Endothelial cell of umbilical vein (primary cell): Measurements from ENCODE around the gene CNOT1. TPM values are rescaled to one million over a fixed set of nuclear protein-coding genes. Genes with fewer than 3 reads are reported as not detected.

Experiments used
- BruUV-seq: library from RNA; stranded (reverse); fragments of 400-500 nt; replicated peaks from 2 replicates; lab custom pipeline; 2021; lab: Mats Ljungman, UMichigan
- CTCF ChIA-PET: fragments of 300-600, 350-600 bp; sonication (Branson Sonifier 250); formaldehyde crosslinking; loops from one replicate; lab custom pipeline; 2021; ENCODE audit warnings: antibody characterized with exemption, inconsistent platforms; lab: Charles Lee
- POLR2A ChIA-PET: fragments of 300-600, 350-600 bp; sonication (Branson Sonifier 250); formaldehyde crosslinking; loops from one replicate; lab custom pipeline; 2021; ENCODE audit warnings: antibody characterized with exemption, inconsistent platforms; lab: Charles Lee
- DNase-seq: peaks from one replicate; pipeline ENCODE4 v3.0.0-alpha.2; 2011; ENCODE audit warnings: low read depth, low spot score
- FAIRE-seq: peaks from 2 replicates; lab custom pipeline; 2011; peaks lifted over from hg19 to GRCh38; lab: Jason Lieb, UNC
- H2AFZ ChIP-seq: 2 replicates; pipeline ENCODE4 v1.6.0; 2012; ENCODE audit warnings: low read depth, low read length, control low read depth, inconsistent platforms
- H3K27ac ChIP-seq: 2 replicates; pipeline ENCODE4 v1.5.1; 2011; ENCODE audit warnings: low read depth, mild to moderate bottlenecking, control low read depth, low read length, moderate library complexity; ENCODE audit not compliant: insufficient read depth
- H3K27me3 ChIP-seq, 2 experiments: 2 replicates each; pipeline versions ENCODE4 v1.6.0 to v1.6.1; 2011; ENCODE audit warnings: low read length in 2 of 2, mixed read lengths in 1 of 2; ENCODE audit not compliant: control insufficient read depth in 2 of 2, insufficient read depth in 2 of 2
- H3K36me3 ChIP-seq, 2 experiments: 2 replicates in 1 of 2; 3 replicates in 1 of 2; pipeline ENCODE4 v1.5.1; 2011; ENCODE audit warnings: low read length in 2 of 2, mild to moderate bottlenecking in 1 of 2, moderate library complexity in 1 of 2; ENCODE audit not compliant: control insufficient read depth in 2 of 2, insufficient read depth in 2 of 2; ENCODE audit errors: extremely low read depth in 1 of 2
- H3K4me1 ChIP-seq: 3 replicates; pipeline ENCODE4 v1.5.1; 2011; ENCODE audit warnings: mild to moderate bottlenecking, low read length; ENCODE audit not compliant: control insufficient read depth, insufficient read depth; ENCODE audit errors: extremely low read depth
- H3K4me2 ChIP-seq: 2 replicates; pipeline ENCODE4 v1.6.1; 2011; ENCODE audit warnings: low read length, control low read depth, mixed read lengths; ENCODE audit not compliant: insufficient read depth
- H3K4me3 ChIP-seq, 3 experiments: fragments of 200-600 bp in 1 of 3; sonication (generic), shearing (Covaris generic) in 1 of 3; replicated peaks in 1 of 3; 2 replicates each; pipeline ENCODE4 v1.5.1; 2011 to 2016; ENCODE audit warnings: control low read depth in 3 of 3, low read length in 3 of 3, mild to moderate bottlenecking in 2 of 3, inconsistent platforms in 1 of 3, low read depth in 1 of 3, moderate library complexity in 1 of 3; ENCODE audit not compliant: insufficient read depth in 1 of 3
- H3K79me2 ChIP-seq: 2 replicates; pipeline ENCODE4 v1.6.0; 2012; ENCODE audit warnings: low read length, inconsistent platforms; ENCODE audit not compliant: control insufficient read depth, insufficient read depth
- H3K9ac ChIP-seq: replicated peaks from 2 replicates; pipeline ENCODE3; 2011; ENCODE audit warnings: low read length, control low read depth; ENCODE audit not compliant: insufficient read depth; ENCODE audit errors: extremely low read depth
- H3K9me1 ChIP-seq: replicated peaks from 3 replicates; pipeline ENCODE4 v1.6.0; 2011; ENCODE audit warnings: mild to moderate bottlenecking, low read length; ENCODE audit not compliant: control insufficient read depth, insufficient read depth; ENCODE audit errors: extremely low read depth
- H3K9me3 ChIP-seq: replicated peaks from 2 replicates; pipeline ENCODE4 v1.5.1; 2012; ENCODE audit warnings: low read length, inconsistent platforms; ENCODE audit not compliant: control insufficient read depth, insufficient read depth
- H4K20me1 ChIP-seq: replicated peaks from 2 replicates; pipeline ENCODE3; 2011; ENCODE audit warnings: mild to moderate bottlenecking, low read length; ENCODE audit not compliant: control insufficient read depth, insufficient read depth; ENCODE audit errors: extremely low read depth
- EZH2 ChIP-seq: IDR thresholded peaks from 2 replicates; pipeline ENCODE4 v1.6.1; 2012; ENCODE audit warnings: borderline replicate concordance, low read depth, mild to moderate bottlenecking, moderate library complexity, low read length, inconsistent platforms; ENCODE audit not compliant: severe bottlenecking
- FOS ChIP-seq: IDR thresholded peaks from 2 replicates; pipeline ENCODE4 v1.6.1; 2011; ENCODE audit warnings: mild to moderate bottlenecking, low read length, moderate library complexity, borderline replicate concordance; ENCODE audit not compliant: insufficient read depth
- GATA2 ChIP-seq: IDR thresholded peaks from 2 replicates; pipeline ENCODE4 v1.7.0; 2011; ENCODE audit warnings: low read depth, mild to moderate bottlenecking, moderate library complexity, mixed read lengths, low read length; ENCODE audit not compliant: insufficient read length, insufficient read depth
- JUN ChIP-seq: IDR thresholded peaks from 2 replicates; pipeline ENCODE4 v1.6.1; 2011; ENCODE audit warnings: borderline replicate concordance, low read depth; ENCODE audit not compliant: insufficient read length, insufficient read depth
- MYC ChIP-seq: IDR thresholded peaks from one replicate; pipeline ENCODE4 v1.6.1; 2011; ENCODE audit warnings: mild to moderate bottlenecking, low read depth, low read length
- POLR2A ChIP-seq: IDR thresholded peaks from 2 replicates; pipeline ENCODE4 v1.6.1; 2012; ENCODE audit warnings: low read depth, mild to moderate bottlenecking, control low read depth, low read length
- POLR2AphosphoS5 ChIP-seq: IDR thresholded peaks from 2 replicates; pipeline ENCODE4 v1.6.1; 2012; ENCODE audit warnings: low read depth, mild to moderate bottlenecking, control low read depth, low read length, moderate library complexity; ENCODE audit not compliant: insufficient read depth
- dilution Hi-C: fragments of 300-500 bp; cut with MboI; formaldehyde crosslinking; loops from one replicate; pipeline ENCODE4 v1.15.0; 2019; ENCODE audit warnings: low sequenced_read_pairs; ENCODE audit not compliant: extremely low pct_ligation_motif_present
- intact Hi-C: fragments of 100-400 bp; cut with micrococcal nuclease; formaldehyde crosslinking; loops from one replicate; pipeline ENCODE4 v1.10.0; 2022
- polyA plus RNA-seq, 4 experiments: library from polyadenylated mRNA; depleted of rRNA in 3 of 4; stranded (reverse) in 3 of 4; unstranded in 1 of 4; fragments of >200 nt; gene quantifications; 2 replicates each; pipeline versions ENCODE4 v1.2.1 to v1.2.3, GENCODE V29; 2011 to 2012; ENCODE audit warnings: missing spikeins in 1 of 4
- total RNA-seq: library from RNA; stranded (reverse); gene quantifications from 2 replicates; pipeline ENCODE4 v1.2.3, GENCODE V29; 2021
- TF ChIP-seq, protein P1 (sequence below): IDR thresholded peaks from 2 replicates; pipeline ENCODE4 v1.6.1; 2011; ENCODE audit not compliant: insufficient read depth, insufficient read length
- TF ChIP-seq, protein P2 (sequence below), 2 donors: IDR thresholded peaks; 1 replicate in 1 of 2; 2 replicates in 1 of 2; pipeline ENCODE4 v1.5.1; 2011; ENCODE audit warnings: low read length in 2 of 2, mild to moderate bottlenecking in 2 of 2, moderate library complexity in 2 of 2, control low read depth in 1 of 2, inconsistent platforms in 1 of 2, low read depth in 1 of 2; ENCODE audit not compliant: insufficient read depth in 1 of 2; ENCODE audit errors: extremely low read depth in 1 of 2

CNOT1 gene
- total and polyA plus RNA-seq, 2 donors (not counting 3 experiments of a cell fraction or from before 2014, with no cell fraction given): 142 to 151 TPM

GRCh38 chr16:58542291-58542690 lies 87.3 kb downstream of the CNOT1 start:
- Histone ChIP-seq H2AFZ (no peak overlapping the region), H3K79me2 (no peaks in the 10 kb centered on the region), H3K4me3 (no peak overlapping the region), H3K27ac (no peak overlapping the region), H3K9me1 (no peaks in the 10 kb centered on the region), H3K4me2 (no peak overlapping the region), H3K27me3 (no peaks in the 10 kb centered on the region), H3K9ac (no peak overlapping the region), H3K4me1 (no peaks in the 10 kb centered on the region), H3K36me3 (peaks cover 35 to 66% of the 10 kb centered on the region in 2 experiments), H3K9me3 (no peaks in the 10 kb centered on the region), H4K20me1 (no peaks in the 10 kb centered on the region)
- intact Hi-C loops: loop anchor here (5.0 kb wide), 1 partner anchor 35 kb away; no protein-coding TSS in a partner anchor
- TF ChIP-seq JUN (no peak), MYC (no peak)
- dilution Hi-C loops: no loop called here
- BruUV-seq: no TSS peak
- POLR2A ChIA-PET: no interaction called here
- no peak for FAIRE-seq
- CTCF ChIA-PET: interaction anchor here (0.8 to 1.4 kb wide), 3 partner anchors 13 to 24 kb away, joined by 3 read pairs; no protein-coding TSS in a partner anchor
- no peak for DNase-seq

GRCh38 chr16:58541711-58542110 lies 87.9 kb downstream of the CNOT1 start:
- Histone ChIP-seq H3K9ac (no peak overlapping the region), H3K27me3 (no peaks in the 10 kb centered on the region), H3K9me1 (no peaks in the 10 kb centered on the region), H3K4me2 (no peak overlapping the region), H3K27ac (no peak overlapping the region), H3K79me2 (no peaks in the 10 kb centered on the region), H2AFZ (no peak overlapping the region), H4K20me1 (no peaks in the 10 kb centered on the region), H3K4me3 (no peak overlapping the region), H3K9me3 (no peaks in the 10 kb centered on the region), H3K36me3 (peaks cover 39 to 67% of the 10 kb centered on the region in 2 experiments), H3K4me1 (no peaks in the 10 kb centered on the region)
- ChIA-PET CTCF (interaction anchor here (1.4 kb wide), 1 partner anchor 19 kb away, joined by 3 read pairs; no protein-coding TSS in a partner anchor), POLR2A (no interaction called here)
- FAIRE-seq (no peak), DNase-seq (no peak)
- TF ChIP-seq POLR2A (no peak), GATA2 (no peak), FOS (no peak), MYC (no peak), POLR2AphosphoS5 (no peak), EZH2 (no peak), JUN (no peak)
- TF ChIP-seq, protein P1, sequence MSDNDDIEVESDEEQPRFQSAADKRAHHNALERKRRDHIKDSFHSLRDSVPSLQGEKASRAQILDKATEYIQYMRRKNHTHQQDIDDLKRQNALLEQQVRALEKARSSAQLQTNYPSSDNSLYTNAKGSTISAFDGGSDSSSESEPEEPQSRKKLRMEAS: no peak
- TF ChIP-seq, protein P2, sequence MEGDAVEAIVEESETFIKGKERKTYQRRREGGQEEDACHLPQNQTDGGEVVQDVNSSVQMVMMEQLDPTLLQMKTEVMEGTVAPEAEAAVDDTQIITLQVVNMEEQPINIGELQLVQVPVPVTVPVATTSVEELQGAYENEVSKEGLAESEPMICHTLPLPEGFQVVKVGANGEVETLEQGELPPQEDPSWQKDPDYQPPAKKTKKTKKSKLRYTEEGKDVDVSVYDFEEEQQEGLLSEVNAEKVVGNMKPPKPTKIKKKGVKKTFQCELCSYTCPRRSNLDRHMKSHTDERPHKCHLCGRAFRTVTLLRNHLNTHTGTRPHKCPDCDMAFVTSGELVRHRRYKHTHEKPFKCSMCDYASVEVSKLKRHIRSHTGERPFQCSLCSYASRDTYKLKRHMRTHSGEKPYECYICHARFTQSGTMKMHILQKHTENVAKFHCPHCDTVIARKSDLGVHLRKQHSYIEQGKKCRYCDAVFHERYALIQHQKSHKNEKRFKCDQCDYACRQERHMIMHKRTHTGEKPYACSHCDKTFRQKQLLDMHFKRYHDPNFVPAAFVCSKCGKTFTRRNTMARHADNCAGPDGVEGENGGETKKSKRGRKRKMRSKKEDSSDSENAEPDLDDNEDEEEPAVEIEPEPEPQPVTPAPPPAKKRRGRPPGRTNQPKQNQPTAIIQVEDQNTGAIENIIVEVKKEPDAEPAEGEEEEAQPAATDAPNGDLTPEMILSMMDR (IDR thresholded peaks at IDR 0.05; ENCODE audit: extremely low read depth in 1 of 2, insufficient read depth in 1 of 2, low read depth in 1 of 2, low read length in 2 of 2): no peak
- intact Hi-C loops: loop anchor here (5.0 kb wide), 1 partner anchor 36 kb away; no protein-coding TSS in a partner anchor
- BruUV-seq: TSS peak; percentile 2
- dilution Hi-C loops: no loop called here
